ENCODE data around the gene BAZ2A. TPM values are rescaled to one million over a fixed set of nuclear protein-coding genes. Genes with fewer than 3 reads are reported as not detected.

BAZ2A gene
- total RNA-seq, 1 experiment from 2014 or later: 126 TPM

GRCh38 chr12:56645717-56646446 lies 15.8 kb upstream of the BAZ2A start, which contains the start of gene ATP5F1B:
TSS of gene ATP5F1B (minus strand) at chr12:56645984. CDS start at chr12:56645963, 21 bp downstream.
- CTCF ChIA-PET: interaction anchor here (0.7 kb wide), 1 partner anchor 9 kb away, joined by 4 read pairs; no protein-coding TSS in a partner anchor
- intact Hi-C loops (cut with micrococcal nuclease; ENCODE audit: unreplicated experiment): no loop called here
- BruUV-seq (replicated peaks): no TSS peak
- POLR2A ChIA-PET (ENCODE audit: low non-redundant PET): interaction anchor here (0.6 kb wide), 1 partner anchor 12 kb away, joined by 3 read pairs; no protein-coding TSS in a partner anchor
- Histone ChIP-seq H3K27me3 (replicated peaks; ENCODE audit: insufficient read depth, low read depth, low read length, poor library complexity) (no peaks in the 10 kb centered on the region), H3K9me3 (ENCODE audit: low read depth, low read length, poor library complexity, severe bottlenecking) (no peaks in the 10 kb centered on the region), H3K4me1 (ENCODE audit: insufficient read depth, low read length, poor library complexity, severe bottlenecking) (peaks cover 13% of the 10 kb centered on the region), H3K36me3 (ENCODE audit: insufficient read depth, low read length, poor library complexity, severe bottlenecking) (peaks cover 40% of the 10 kb centered on the region), H3K4me3 (ENCODE audit: low read depth, low read length, poor library complexity, severe bottlenecking) (peak within 1 kb of the TSS; percentile 89), H3K27ac (ENCODE audit: low read depth, low read length, poor library complexity, severe bottlenecking) (peak within 1 kb of the TSS; percentile 95)
- DNase-seq (ENCODE audit: low spot score): peak; percentile 99
- TF ChIP-seq CTCF (conservative IDR thresholded peaks at IDR 0.05; ENCODE audit: low read depth, low read length) (no peak), EZH2 (IDR thresholded peaks at IDR 0.05; ENCODE audit: borderline replicate concordance, low read depth, low read length, poor library complexity, severe bottlenecking) (no peak)

GRCh38 chr12:56645201-56645716 lies 15.1 kb upstream of the BAZ2A start:
- DNase-seq (ENCODE audit: low spot score): no peak
- H3K4me1 ChIP-seq (ENCODE audit: insufficient read depth, low read length, poor library complexity, severe bottlenecking): peaks cover 13% of the 10 kb centered on the region
- TSS peak; percentile 51 for BruUV-seq (replicated peaks)
- H3K36me3 ChIP-seq (ENCODE audit: insufficient read depth, low read length, poor library complexity, severe bottlenecking): peaks cover 47% of the 10 kb centered on the region
- ChIA-PET POLR2A (ENCODE audit: low non-redundant PET) (no interaction called here), CTCF (interaction anchor here (0.7 kb wide), 1 partner anchor 9 kb away, joined by 4 read pairs; no protein-coding TSS in a partner anchor)
- no peak for TF ChIP-seq EZH2 (IDR thresholded peaks at IDR 0.05; ENCODE audit: borderline replicate concordance, low read depth, low read length, poor library complexity, severe bottlenecking)
- no peak for TF ChIP-seq CTCF (conservative IDR thresholded peaks at IDR 0.05; ENCODE audit: low read depth, low read length)
- H3K27me3 ChIP-seq (replicated peaks; ENCODE audit: insufficient read depth, low read depth, low read length, poor library complexity): no peaks in the 10 kb centered on the region
- H3K27ac ChIP-seq (ENCODE audit: low read depth, low read length, poor library complexity, severe bottlenecking): peak overlapping the region; percentile 95
- no peaks in the 10 kb centered on the region for H3K9me3 ChIP-seq (ENCODE audit: low read depth, low read length, poor library complexity, severe bottlenecking)
- peak overlapping the region; percentile 89 for H3K4me3 ChIP-seq (ENCODE audit: low read depth, low read length, poor library complexity, severe bottlenecking)
- intact Hi-C loops (cut with micrococcal nuclease; ENCODE audit: unreplicated experiment): no loop called here

- CTCF ChIA-PET: no interaction called here
- TF ChIP-seq CTCF (conservative IDR thresholded peaks at IDR 0.05; ENCODE audit: low read depth, low read length) (no peak), EZH2 (IDR thresholded peaks at IDR 0.05; ENCODE audit: borderline replicate concordance, low read depth, low read length, poor library complexity, severe bottlenecking) (no peak)
- POLR2A ChIA-PET (ENCODE audit: low non-redundant PET): no interaction called here
Observed at GRCh38 chr12:56644654-56645053, 14.5 kb upstream of the BAZ2A start.

More at GRCh38 chr12:56644654-56645053, 14.5 kb upstream of the BAZ2A start:
- Histone ChIP-seq H3K27ac (ENCODE audit: low read depth, low read length, poor library complexity, severe bottlenecking) (peak overlapping the region; percentile 95), H3K4me1 (ENCODE audit: insufficient read depth, low read length, poor library complexity, severe bottlenecking) (peaks cover 13% of the 10 kb centered on the region), H3K36me3 (ENCODE audit: insufficient read depth, low read length, poor library complexity, severe bottlenecking) (peaks cover 53% of the 10 kb centered on the region), H3K9me3 (ENCODE audit: low read depth, low read length, poor library complexity, severe bottlenecking) (no peaks in the 10 kb centered on the region), H3K27me3 (replicated peaks; ENCODE audit: insufficient read depth, low read depth, low read length, poor library complexity) (no peaks in the 10 kb centered on the region), H3K4me3 (ENCODE audit: low read depth, low read length, poor library complexity, severe bottlenecking) (peak overlapping the region; percentile 89)
- BruUV-seq (replicated peaks): no TSS peak
- DNase-seq (ENCODE audit: low spot score): no peak
- intact Hi-C loops (cut with micrococcal nuclease; ENCODE audit: unreplicated experiment): no loop called here

Measured in A673 (cell line).